Osteoblast (primary cell): Measurements from ENCODE around the gene ADAMTS14. TPM values are rescaled to one million over a fixed set of nuclear protein-coding genes. Genes with fewer than 3 reads are reported as not detected.

Experiments
- DNase-seq: peaks from one replicate; pipeline ENCODE4 v3.0.0; 2011; ENCODE audit warnings: low spot score, mixed read lengths; ENCODE audit not compliant: insufficient read length; ENCODE audit errors: missing footprints
- H2AFZ ChIP-seq: 2 replicates; pipeline ENCODE4 v1.6.0; 2011; ENCODE audit warnings: mild to moderate bottlenecking, low read length
- H3K27ac ChIP-seq: 2 replicates; pipeline ENCODE4 v1.5.1; 2011; ENCODE audit warnings: mild to moderate bottlenecking, low read depth, low read length, moderate library complexity
- H3K27me3 ChIP-seq: 2 replicates; pipeline ENCODE4 v1.6.0; 2012; ENCODE audit warnings: mild to moderate bottlenecking, control low read depth, inconsistent platforms, low read length, moderate library complexity; ENCODE audit not compliant: insufficient read depth
- H3K36me3 ChIP-seq: 2 replicates; pipeline ENCODE4 v1.5.1; 2011; ENCODE audit warnings: mild to moderate bottlenecking, low read length, control low read depth, moderate library complexity; ENCODE audit not compliant: insufficient read depth
- H3K4me1 ChIP-seq: 2 replicates; pipeline ENCODE4 v1.5.1; 2011; ENCODE audit warnings: mild to moderate bottlenecking, low read length, control low read depth, moderate library complexity; ENCODE audit not compliant: insufficient read depth
- H3K4me2 ChIP-seq: 2 replicates; pipeline ENCODE4 v1.6.0; 2011; ENCODE audit warnings: mild to moderate bottlenecking, low read length; ENCODE audit not compliant: insufficient read depth
- H3K4me3 ChIP-seq: fragments of 200-600 bp; sonication (generic); 3 replicates; pipeline ENCODE4 v1.5.1; 2012; ENCODE audit warnings: mild to moderate bottlenecking, low read length, inconsistent platforms; ENCODE audit not compliant: insufficient read depth
- H3K79me2 ChIP-seq: 2 replicates; pipeline ENCODE4 v1.6.0; 2012; ENCODE audit warnings: mild to moderate bottlenecking, low read length, control low read depth, inconsistent platforms; ENCODE audit not compliant: insufficient read depth
- H3K9me3 ChIP-seq: 2 replicates; pipeline ENCODE4 v1.5.1; 2011; ENCODE audit warnings: low read depth, low read length, control low read depth
- H4K20me1 ChIP-seq: 2 replicates; pipeline ENCODE4 v1.6.0; 2012; ENCODE audit warnings: mild to moderate bottlenecking, low read length, control low read depth; ENCODE audit not compliant: insufficient read depth
- total RNA-seq: library from RNA; depleted of rRNA; stranded (reverse); fragments of >200 nt; gene quantifications from 2 replicates; pipeline ENCODE4 v1.2.3, GENCODE V29; 2012
- TF ChIP-seq, protein P1 (sequence below): IDR thresholded peaks from 2 replicates; pipeline ENCODE4 v1.5.1; 2011; ENCODE audit warnings: mild to moderate bottlenecking, low read depth, low read length, moderate library complexity; ENCODE audit errors: extremely low read depth

The ADAMTS14 gene
- total RNA-seq, 1 donor: 2.9 TPM

DNA sequence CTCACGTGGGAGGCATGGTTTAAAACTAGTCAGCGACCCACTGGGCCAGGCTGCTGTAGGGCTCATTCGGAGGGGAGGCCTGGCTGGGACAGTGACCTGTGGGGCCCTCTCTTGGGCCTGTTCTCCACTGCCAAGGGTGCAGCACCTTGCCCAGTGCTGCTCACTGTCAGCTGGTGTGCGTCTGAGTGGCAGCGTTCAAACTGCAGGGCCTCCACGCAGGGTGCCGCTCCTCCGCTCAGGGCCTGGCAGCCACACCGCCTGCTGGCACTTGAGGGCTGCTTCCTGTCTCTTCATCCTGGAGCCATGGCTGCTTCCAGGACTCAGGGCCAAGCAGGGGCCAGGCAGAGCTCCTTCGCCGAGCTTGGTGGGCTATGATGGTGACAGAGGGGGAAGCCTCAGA, 18.3 kb downstream of the ADAMTS14 start:
- peaks cover 3% of the 10 kb centered on the region for H4K20me1 ChIP-seq
- H3K79me2 ChIP-seq: no peaks in the 10 kb centered on the region

DNA sequence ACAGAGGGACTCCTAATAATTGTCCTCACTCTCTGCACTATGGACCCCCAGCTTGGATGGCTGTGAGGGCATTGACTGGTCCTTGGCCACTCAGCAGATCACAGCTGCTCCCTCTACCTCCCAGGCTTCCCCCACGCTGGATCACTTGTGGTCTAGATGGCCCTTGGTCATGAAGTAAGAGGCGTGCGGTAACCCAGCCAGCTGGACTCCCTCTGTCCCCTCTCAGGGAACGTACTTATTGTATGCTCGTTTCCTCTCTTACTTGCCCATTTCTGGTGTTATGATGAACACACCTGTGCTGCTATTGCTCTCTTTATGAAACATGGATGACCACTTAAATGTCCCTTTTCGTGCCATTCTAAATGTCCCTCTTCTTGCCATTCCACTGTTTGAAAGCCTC, 19.3 kb downstream of the ADAMTS14 start:
- TF ChIP-seq, protein P1, sequence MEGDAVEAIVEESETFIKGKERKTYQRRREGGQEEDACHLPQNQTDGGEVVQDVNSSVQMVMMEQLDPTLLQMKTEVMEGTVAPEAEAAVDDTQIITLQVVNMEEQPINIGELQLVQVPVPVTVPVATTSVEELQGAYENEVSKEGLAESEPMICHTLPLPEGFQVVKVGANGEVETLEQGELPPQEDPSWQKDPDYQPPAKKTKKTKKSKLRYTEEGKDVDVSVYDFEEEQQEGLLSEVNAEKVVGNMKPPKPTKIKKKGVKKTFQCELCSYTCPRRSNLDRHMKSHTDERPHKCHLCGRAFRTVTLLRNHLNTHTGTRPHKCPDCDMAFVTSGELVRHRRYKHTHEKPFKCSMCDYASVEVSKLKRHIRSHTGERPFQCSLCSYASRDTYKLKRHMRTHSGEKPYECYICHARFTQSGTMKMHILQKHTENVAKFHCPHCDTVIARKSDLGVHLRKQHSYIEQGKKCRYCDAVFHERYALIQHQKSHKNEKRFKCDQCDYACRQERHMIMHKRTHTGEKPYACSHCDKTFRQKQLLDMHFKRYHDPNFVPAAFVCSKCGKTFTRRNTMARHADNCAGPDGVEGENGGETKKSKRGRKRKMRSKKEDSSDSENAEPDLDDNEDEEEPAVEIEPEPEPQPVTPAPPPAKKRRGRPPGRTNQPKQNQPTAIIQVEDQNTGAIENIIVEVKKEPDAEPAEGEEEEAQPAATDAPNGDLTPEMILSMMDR: no peak
- H3K79me2 ChIP-seq: no peaks in the 10 kb centered on the region
- H4K20me1 ChIP-seq: peaks cover 3% of the 10 kb centered on the region
- no peaks in the 10 kb centered on the region for H3K27me3 ChIP-seq
- H3K4me1 ChIP-seq: peaks cover 31% of the 10 kb centered on the region
- no peak for DNase-seq
- no peak overlapping the region for H3K27ac ChIP-seq
- H3K36me3 ChIP-seq: no peaks in the 10 kb centered on the region
- no peak overlapping the region for H3K4me3 ChIP-seq
- H2AFZ ChIP-seq: no peak overlapping the region
- no peaks in the 10 kb centered on the region for H3K9me3 ChIP-seq
- H3K4me2 ChIP-seq: no peak overlapping the region

More for the DNA sequence above, 18.3 kb downstream of the ADAMTS14 start:
- Histone ChIP-seq H2AFZ (no peak overlapping the region), H3K4me1 (peaks cover 26% of the 10 kb centered on the region), H3K27me3 (no peaks in the 10 kb centered on the region), H3K36me3 (no peaks in the 10 kb centered on the region), H3K9me3 (no peaks in the 10 kb centered on the region), H3K27ac (no peak overlapping the region), H3K4me2 (no peak overlapping the region), H3K4me3 (no peak overlapping the region)
- DNase-seq: no peak
- TF ChIP-seq, protein P1: no peak

DNA sequence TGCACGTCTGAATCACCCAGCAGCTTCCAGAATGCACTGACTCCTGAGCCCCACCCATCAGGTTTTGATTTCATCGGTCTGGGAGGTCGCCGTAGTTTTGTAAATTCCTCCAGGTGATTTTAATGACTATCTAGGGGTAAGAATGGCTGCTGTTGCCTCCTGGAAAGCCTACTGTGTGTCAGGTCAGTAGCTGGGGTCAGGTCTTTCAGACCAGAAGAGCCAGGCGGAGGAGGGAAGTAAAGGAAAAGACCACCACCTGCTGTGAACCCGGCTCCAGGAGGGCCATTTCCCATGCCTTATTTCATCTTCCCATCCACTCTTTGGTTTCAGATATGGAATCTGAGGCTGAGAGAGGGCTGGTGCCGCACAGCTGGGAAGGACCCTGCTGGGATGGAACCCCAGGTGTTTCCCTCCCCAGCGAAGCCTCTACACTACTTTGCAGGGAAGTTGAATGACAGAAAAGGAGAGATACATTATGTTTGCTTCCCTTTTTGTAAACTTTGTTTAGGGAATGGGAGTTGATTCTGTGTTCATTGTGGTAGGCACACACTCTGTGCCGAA, 19.8 kb downstream of the ADAMTS14 start:
- Histone ChIP-seq H3K27me3 (no peaks in the 10 kb centered on the region), H3K79me2 (no peaks in the 10 kb centered on the region), H3K4me2 (no peak overlapping the region), H3K36me3 (no peaks in the 10 kb centered on the region), H3K4me1 (peaks cover 31% of the 10 kb centered on the region), H3K9me3 (no peaks in the 10 kb centered on the region), H4K20me1 (peaks cover 3% of the 10 kb centered on the region), H2AFZ (no peak overlapping the region), H3K27ac (no peak overlapping the region), H3K4me3 (no peak overlapping the region)
- TF ChIP-seq, protein P1: no peak
- no peak for DNase-seq

DNA sequence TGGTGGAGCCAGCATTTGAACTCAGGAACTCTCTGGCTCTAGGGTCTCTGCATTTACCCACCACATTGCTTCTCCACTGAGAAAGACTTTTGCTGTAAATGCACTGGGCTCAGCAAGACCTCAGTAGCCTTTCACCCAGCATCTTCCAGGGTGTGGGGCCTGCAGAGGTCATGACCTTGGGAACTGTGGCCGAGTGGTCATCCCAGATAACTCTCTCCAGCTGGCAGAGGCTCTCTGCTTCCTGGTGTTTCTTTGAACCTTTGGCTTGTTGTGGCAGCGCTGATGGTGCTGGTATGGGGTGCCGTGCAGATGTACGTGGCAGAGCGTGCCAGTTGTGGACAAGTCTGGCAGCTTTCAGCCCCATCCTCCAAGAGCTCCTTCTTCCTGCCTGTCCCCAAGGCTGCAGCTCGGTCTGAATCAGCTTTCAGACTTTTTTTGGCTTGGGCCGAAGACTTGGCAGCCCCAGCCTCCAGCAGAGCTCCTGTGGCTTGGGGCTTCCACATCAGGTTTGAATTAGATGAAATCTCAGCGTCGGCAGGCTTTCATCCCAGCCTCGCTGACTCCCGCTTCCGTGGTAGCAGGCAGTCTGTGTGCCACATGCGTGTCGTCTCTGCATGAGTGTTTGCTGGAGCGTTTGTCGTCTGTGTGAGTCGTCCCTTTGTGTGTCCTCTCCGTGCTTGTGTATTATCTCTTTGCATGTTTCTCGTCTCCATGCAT, 21.5 kb downstream of the ADAMTS14 start:
- Histone ChIP-seq H3K79me2 (no peaks in the 10 kb centered on the region), H3K4me3 (peak overlapping the region; percentile 8), H3K36me3 (no peaks in the 10 kb centered on the region), H3K4me1 (peaks cover 31% of the 10 kb centered on the region), H2AFZ (peak overlapping the region; percentile 7), H3K27ac (peak overlapping the region; percentile 83), H3K9me3 (no peaks in the 10 kb centered on the region), H4K20me1 (peaks cover 3% of the 10 kb centered on the region), H3K4me2 (peak overlapping the region; percentile 63), H3K27me3 (no peaks in the 10 kb centered on the region)
- TF ChIP-seq, protein P1: no peak
- peak; percentile 91 for DNase-seq
